ENCODE results near the gene FSTL3. TPM values are rescaled to one million over a fixed set of nuclear protein-coding genes. Genes with fewer than 3 reads are reported as not detected.
"Not testable (repeated sequence)": the region's sequence is repeated elsewhere in the genome, so short reads cannot be mapped to it uniquely, and the experiment has no call there.

Gene FSTL3
- polyA plus RNA-seq, 3 donors: 21.7 to 24.4 (median 23.3) TPM

GRCh38 chr19:658059-658839, 17.9 kb upstream of the FSTL3 start:
- DNase-seq: no peak

- DNase-seq: no peak
Measured at GRCh38 chr19:658916-659839, 17.0 kb upstream of the FSTL3 start.

GRCh38 chr19:660793-661426, 15.3 kb upstream of the FSTL3 start:
- DNase-seq: no peak

GRCh38 chr19:661427-662196, 14.6 kb upstream of the FSTL3 start:
- no peak for DNase-seq

GRCh38 chr19:662207-662961, 13.8 kb upstream of the FSTL3 start:
- DNase-seq: no peak

- peak; percentile 86 for DNase-seq
Measured at GRCh38 chr19:662962-663681, 13.1 kb upstream of the FSTL3 start, which contains the start of gene RNF126. RNF126 (minus strand) TSS chr19:663214; CDS start chr19:663121, 93 bp downstream.

- DNase-seq: no peak
Measured at GRCh38 chr19:663682-664117, 12.5 kb upstream of the FSTL3 start.

- DNase-seq: peak; percentile 86
Measured at GRCh38 chr19:664913-665443, 11.2 kb upstream of the FSTL3 start.

- not testable (repeated sequence) for DNase-seq
Measured at GRCh38 chr19:666985-667573, 9.1 kb upstream of the FSTL3 start.

GRCh38 chr19:668675-669434, 7.3 kb upstream of the FSTL3 start:
- not testable (repeated sequence) for DNase-seq

GRCh38 chr19:670609-671075, 5.5 kb upstream of the FSTL3 start:
- no peak for DNase-seq

GRCh38 chr19:674282-675151, 1.7 kb upstream of the FSTL3 start:
- no peak for DNase-seq

GRCh38 chr19:676007-676338, 219 bp upstream of the FSTL3 start:
- no peak for DNase-seq

- DNase-seq: no peak
Measured at GRCh38 chr19:677201-677600, 1.0 kb downstream of the FSTL3 start.

GRCh38 chr19:677601-678436, 1.6 kb downstream of the FSTL3 start:
- DNase-seq: no peak

GRCh38 chr19:678791-679388, 2.7 kb downstream of the FSTL3 start:
- DNase-seq: no peak

All from renal pelvis (tissue), 4 donors.